KG1 (cell line): ENCODE results near the gene ZFYVE28.

Experiments used
- DNase-seq: peaks from one replicate; lab custom pipeline; 2025; lab: John Stamatoyannopoulos, UW

The ZFYVE28 gene

DNA sequence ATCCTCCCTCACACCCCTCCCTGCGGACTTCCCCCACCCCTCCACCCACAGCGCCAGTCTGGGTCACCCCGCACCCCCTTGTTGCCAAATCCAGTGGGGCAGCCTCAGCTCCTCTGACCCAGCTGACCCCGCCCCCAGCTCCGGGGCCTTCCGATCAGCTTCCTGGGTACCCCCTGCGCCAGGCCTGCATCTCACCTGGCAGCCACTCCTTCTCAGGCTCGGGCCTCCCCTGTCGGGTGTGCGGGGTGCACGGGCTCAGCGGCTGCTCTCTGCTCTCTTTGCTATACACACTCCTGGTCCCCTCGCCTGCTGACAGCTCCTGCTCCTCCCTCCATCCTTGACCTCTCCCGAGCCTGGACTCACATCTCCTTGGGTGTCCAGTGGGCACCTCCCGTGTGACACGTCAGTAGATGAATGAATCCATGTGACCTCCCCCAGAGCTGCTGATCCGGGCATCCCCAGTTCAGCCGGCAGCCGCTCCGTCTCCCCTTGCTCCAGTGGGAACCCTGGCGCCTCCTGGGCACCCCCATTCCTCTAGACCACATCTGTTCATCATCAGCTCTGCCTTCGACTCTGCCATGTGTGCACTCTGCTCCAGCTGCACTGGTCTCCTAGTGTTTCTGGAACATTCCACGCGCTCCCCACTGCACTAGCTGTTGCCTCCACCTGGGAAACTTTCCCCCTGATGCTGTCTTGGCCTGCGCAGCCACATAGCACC is 10.2 kb upstream of the ZFYVE28 start:
- no peak for DNase-seq

DNA sequence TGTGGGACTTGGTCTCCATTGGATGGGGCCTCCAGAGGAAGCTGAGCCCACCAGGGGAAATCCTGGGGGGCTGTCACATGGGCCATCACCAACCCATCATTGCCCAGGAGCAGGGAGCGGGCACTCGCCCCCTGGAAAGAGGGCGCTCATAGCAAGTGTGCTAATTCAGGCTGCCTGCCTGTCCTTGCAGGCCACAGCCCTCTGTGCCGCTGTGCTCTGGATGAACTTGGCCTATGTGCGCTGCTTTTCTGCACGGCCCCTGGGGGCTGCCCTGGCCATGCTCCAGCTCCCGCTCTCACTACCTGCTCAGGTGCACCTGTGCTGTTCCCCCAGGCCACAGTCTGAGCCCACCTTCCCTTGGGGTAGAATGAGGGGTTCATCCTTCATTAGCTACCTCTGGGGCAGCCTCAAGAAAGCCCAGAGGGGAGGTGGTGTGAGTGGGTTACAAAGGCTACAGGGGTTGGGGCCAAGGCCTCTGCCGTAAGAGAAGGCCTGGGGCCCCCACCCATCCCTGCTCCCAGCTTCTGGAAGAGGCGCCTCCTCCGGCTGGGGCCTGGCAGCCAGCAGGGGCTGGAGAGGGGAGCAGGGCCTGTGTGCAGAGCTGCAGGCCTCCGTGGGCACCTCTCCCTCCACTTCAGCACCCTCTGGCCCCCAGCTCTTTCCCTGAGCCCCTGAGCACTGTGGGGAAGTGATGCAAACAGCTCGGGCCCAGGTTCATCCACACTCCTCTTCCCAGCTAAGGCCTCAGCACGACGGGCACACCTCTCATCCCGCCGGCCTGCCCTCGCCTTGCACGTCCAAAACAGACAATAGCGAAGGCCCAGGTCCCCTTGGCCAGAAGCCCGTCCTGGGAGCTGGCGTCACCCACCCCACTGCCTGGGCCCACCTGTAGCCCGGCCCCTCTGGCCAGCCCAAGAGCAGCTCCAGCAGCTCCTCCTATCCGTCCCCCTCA is 9.2 kb upstream of the ZFYVE28 start:
- DNase-seq = no peak

DNA sequence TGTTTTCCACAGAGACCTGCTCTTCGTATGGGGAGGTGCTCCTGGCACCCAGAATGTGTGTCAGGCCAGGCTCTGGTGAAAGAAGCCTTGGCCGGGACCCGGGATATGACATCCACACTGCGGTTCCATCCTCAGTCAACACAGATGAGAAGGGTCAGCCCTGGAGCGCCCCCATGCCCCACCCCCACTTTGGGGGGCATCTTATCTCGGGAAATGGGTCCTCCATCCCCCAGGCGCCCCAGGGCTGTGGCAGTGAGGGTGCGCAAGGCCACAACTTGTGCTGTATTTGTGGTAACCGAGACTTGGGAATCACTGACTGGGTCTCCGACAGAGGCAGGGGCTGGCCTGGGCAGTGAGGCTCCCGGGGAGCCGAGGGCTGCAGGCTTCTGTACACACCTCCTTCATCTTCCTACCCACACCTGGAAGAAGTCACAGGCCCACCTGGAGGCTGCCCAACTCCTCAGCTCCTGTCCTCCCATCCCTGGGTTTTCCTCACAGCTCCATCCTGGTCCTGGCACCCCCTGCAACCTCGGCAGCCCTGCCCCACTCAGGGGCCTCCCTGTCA is 8.3 kb upstream of the ZFYVE28 start:
- no peak for DNase-seq

DNA sequence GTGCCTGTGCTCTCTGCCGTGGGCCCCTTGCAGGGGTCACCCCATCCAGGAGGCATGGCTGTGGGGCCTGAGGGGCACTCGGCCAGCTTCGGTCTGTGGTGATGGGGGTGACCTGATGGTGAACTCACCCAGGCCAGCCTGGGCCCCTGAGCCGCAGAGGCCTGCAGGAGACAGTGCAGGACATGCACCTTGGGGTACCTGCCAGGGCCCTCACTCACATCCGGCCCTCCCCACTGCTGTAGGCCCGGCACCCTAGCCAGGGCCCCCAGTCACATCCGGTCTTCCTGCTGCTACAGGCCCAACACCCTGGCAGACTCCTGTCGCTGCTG is 7.6 kb upstream of the ZFYVE28 start:
- no peak for DNase-seq

DNA sequence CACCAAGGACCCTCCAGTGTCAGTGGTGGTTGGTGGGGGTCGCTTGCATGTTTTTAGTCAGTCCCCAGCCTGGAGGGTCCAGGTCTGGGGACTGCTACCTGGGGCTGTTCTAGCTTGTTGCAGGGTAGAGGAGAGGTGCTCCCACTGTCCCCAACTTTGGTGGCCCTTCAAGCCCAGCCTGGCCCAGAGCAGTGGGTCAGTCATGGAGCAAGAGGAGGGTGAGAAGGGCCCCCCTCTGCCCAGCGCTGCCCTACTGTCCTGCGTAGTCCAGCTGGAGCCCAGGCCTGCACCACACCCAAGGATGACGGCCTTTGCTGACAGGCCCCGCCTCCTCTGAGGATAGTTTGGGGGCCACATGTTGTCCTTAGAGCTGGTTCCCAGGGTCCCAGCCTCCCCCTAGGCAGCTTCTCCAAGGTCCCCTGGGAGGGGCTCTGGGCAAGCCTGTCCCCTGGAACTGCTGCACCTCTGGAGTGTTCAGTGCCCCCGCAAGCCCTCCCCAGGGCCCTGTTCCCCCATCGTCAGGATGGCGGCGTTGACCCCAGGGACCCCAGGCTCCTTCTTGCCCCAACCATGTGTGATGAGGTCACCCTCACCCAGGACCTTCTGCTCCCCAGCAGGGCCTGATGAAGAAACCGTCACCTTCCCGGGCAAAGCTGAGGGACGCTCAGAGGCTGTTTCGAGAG is 7.1 kb upstream of the ZFYVE28 start:
- no peak for DNase-seq

DNA sequence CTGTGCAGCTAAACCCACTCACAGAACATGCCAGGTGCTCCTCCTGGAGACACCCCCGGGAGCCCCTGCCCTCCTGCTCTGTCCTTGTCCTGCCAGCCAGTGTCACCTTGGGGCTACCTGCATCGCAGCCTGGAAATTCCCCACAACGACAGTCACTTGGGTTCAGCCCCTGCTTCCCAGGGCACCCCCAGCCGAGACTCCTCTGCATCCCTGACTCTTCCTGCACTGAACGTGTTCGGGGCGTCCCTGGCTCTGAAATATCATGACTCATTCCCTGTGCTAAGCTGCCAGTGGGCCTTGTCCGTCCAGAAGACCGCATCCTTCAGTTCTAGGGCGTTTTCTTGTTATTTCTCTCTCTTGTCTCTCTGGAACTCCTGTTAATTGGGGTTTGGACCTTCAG is 6.1 kb upstream of the ZFYVE28 start:
- no peak for DNase-seq

DNA sequence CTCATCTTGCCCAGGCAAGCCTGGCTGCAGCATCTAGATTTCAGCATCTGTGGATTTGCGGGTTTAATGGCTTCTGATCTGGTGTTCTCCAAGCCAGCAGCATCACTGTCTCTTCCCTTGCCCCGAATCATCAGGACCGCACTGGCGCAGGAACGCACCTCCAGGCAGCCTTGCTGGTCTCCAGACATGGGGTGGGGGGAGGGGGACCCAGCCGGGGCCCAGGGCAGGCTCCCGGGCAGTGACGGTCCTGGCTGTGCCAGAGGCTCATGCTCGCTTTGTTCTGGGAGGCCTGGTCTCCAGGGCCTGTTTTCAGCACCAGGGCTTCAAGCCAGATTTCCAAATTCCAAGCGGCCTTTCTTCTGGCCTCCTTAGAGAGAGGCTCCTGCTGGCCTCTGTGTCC is 5.2 kb upstream of the ZFYVE28 start:
- no peak for DNase-seq

DNA sequence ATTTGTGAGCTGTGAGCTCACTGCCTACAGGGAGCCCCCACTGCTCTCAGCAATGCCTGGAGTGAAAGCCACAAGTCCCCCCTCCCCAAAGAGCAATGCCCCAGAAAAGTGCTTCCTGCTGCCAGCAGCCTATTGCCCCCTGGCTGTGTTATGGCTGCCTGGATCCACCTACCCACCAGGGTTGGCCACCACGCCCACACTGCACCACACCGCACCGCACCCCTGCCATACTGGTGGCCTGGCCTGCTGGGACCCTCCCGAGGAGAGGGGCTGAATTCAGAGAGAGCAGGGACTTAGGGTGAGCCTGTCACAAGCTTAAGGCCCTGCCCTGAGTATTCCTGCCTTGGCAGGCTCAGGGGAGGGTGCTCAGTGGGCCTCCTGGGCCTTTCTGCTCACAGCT is 4.6 kb upstream of the ZFYVE28 start:
- no peak for DNase-seq

DNA sequence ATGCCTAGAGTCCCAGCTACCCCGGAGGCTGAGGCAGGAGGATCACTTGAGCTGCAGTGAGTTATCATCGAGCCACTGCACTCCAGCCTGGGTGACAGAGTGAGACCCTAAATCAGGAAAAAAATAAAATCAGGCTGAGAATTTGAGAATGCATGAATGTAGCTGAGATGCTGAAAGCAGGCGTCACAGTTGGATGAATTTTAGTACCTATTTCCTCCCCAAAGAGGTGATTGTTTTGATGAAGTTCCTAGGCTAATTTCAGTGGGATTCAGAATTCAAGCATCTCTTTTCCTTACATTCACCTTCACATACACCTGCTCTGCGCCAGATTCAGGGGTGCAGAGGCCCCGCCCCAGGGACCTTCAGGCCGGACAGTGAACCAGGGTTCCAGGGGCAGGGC is 3.5 kb upstream of the ZFYVE28 start:
- no peak for DNase-seq

DNA sequence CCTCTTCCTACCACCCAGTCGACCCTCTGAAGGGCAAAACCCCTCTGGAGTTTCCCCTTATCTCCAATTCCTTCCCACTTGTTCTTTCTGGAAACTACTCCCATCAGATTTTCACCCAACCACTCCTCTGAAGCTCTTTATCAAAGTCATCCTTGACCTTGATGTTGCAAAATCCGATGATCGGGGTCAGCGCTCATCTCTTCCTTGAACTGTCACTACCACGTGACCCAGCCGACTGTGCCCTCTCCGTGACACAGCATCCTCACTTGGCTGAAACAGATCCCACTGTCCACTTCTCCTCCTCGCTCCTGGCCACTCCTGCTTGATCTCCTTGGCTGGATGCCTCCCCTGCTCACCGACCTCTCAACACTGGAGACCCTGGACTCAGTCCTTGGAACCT is 1.4 kb upstream of the ZFYVE28 start:
- DNase-seq = no peak

DNA sequence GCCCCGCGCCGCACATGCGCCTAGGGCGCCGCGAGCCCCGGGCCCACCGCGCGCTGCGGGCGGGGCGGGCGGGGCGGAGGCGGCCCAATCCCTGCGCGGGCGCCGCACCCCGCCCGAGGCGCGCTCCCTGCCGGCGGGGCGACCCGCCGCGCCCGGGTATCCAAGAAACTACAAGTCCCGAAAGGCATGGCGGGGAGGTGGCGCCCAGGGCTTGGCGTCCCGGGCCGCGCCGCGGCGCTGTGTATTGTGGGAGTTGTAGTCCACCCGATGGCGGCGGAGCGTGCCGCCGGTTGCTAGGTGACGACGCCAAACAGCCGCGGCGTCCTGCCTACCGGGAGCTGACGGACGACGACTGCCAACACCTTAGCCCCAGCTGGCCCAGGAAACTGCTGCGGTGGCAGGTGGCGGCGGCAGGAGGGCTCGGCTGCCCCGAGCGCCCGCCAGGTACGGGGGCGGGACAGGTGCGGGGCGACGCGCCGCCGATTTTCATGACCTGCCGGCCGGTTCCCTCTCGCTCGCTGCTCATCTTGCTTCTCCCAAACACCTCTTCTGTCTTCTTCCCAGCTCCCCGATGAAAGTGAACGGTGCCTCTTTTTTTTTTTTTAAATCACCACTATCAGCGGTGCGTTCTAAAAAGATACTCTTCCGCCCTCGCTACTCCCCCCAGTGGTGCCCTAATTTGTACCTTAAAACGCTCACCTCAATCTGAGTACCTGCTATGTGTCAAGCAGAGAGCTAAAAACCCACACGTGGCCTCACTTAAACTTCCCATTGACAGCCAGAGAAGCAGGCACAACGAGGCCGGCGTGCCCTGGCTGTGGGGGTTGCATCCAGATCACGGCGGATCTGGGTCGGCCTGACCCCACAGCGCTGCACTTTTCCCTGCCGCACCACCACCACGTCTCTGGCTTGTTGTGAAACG is 466 bp upstream of the ZFYVE28 start, which contains the start of gene CFAP99:
TSS of gene CFAP99 (plus strand) at position 306 of the 922 bp plus-strand sequence.
- DNase-seq = peak; percentile 75

DNA sequence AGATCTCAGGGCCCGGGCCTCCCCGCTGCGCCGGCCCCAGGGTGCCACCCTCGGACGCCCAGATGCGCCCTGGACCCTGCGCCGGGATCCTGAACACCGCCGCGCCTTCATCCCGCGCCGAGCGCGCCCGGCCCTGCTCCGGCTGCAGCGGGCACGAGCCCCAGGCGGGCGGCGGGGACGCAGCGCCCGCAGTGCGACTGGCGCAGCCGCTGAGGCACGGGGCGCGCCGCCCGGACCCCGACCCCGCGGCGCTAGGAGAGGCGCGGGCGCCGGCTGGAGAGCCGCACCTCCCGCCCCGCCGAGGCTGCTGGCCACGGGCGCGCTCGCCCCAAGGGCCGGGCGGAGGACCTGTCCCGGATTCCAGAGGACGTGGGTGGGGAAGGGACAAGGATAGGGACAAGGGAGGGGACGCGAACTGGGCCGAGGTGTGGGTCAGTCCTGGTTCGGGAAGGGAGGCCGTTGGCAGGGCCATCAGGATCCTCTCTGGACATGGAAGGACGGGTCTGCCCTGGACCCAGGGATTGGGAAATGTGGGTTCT is 1.1 kb downstream of the ZFYVE28 start:
- no peak for DNase-seq

DNA sequence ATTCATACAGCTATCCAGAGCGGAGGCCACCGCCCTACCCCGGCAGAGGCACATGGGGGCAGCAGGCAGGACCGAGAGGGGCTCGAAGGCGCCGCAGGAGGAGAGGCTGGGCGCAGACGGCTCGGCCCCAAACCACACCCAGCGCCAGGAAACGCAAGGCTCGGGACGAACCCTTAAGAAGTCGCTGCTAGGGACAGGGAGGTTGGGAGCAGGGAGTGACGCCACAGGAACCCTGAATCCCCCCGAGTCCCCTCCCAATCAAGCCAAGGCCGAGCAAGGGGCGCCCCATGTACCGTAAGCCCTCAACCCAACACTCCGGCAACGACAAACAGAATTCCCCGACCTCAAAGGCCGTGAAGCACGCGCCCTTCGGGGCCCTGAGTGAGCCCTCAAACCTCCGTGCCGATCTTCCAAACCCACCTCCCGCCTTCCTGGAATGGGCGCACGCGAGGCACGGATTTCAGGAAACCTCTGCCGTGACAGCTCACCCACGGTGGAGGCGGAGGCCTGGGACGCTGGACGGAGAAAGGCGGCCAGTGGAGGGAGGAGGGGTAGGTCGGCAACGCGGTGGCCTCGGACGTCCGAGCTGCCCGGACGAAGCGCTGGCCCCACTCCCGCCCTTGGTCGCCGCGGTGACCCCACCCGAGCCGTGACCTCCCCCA is 1.8 kb downstream of the ZFYVE28 start:
- DNase-seq = no peak

DNA sequence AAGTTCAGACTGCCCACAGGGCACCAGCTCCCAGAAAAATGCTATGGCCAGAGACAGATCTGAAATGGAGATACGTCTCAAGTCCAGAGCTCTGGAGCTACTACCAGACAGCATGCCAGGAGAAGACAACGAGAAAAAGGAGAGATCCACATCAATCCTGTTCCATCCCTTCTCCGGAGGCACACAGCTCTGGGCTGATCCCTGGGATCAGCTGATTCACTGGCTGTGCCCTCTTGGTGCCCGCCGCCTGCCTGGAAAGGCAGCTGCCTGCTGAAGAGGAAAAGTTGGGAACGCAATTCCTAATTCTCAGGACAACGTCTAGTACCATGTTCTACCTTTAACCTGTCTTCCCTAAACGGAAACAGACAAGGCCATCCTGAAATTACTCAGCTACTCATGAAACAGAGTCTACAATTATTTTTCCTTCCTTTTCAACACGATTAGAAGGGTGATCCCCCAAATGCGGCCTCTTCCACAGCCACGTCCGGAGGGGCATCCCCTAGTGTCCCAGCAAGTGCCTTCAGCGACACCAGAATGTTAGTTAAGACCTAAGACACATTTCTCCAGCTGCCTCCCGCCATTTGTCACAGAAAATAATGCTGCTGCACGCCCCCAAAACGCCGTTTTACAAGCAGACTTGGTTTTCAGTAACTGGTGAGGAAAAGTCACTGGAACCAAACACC is 2.4 kb downstream of the ZFYVE28 start:
- no peak for DNase-seq

DNA sequence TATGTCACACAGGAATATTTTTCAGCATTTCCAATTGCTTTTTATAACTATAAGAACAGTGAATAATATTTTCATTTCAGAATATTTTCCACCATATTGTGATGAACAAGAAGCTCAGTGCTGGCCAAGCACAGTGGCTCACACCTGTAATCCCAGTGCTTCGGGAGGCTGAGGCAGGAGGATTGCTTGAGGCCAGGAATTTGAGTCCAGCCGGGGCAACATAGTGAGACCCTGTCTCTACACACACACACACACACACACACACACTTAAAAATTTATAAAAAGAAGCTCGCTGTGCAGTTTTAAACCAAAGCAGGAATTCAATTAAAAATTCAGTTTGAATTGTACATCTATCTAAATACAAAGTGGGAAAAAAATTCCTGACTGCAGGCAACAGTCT is 3.2 kb downstream of the ZFYVE28 start:
- DNase-seq = no peak

DNA sequence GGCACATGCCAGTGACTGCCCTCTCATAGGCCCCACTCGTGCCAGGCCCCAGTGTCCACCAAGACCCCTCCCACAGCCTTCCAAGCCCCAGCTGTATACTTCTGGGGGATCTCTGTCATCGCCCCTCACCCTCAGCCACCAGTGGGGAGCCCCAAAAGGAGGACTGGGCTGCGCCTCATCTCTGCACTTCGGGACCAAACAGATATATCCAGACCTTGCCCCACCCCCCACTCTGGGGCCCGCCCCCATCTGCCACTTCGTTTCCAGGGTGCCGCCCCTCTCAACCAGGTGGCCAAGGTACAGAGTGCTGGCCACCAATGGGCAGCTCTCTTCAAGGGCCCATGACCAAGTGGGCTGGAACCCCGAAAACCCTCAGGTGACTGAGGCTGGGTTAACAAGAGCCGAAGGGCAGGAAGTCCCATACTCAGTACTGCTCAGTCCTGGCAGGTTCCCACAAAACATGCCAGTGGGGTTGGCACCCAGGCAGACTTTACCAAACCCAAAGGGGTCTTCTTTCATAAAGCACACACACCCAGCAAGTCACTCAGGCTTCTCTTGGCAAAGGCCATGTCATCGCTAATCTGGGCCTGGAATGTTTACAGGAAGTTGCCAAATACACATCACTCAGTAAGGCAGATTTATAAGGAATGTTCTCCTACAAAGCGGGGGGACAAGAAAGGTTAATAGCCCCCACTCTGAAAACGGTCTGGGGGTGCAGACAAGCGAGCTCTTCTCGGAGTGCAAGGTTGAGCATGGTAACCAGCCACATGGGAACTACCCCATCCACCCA is 4.4 kb downstream of the ZFYVE28 start:
- DNase-seq = no peak

DNA sequence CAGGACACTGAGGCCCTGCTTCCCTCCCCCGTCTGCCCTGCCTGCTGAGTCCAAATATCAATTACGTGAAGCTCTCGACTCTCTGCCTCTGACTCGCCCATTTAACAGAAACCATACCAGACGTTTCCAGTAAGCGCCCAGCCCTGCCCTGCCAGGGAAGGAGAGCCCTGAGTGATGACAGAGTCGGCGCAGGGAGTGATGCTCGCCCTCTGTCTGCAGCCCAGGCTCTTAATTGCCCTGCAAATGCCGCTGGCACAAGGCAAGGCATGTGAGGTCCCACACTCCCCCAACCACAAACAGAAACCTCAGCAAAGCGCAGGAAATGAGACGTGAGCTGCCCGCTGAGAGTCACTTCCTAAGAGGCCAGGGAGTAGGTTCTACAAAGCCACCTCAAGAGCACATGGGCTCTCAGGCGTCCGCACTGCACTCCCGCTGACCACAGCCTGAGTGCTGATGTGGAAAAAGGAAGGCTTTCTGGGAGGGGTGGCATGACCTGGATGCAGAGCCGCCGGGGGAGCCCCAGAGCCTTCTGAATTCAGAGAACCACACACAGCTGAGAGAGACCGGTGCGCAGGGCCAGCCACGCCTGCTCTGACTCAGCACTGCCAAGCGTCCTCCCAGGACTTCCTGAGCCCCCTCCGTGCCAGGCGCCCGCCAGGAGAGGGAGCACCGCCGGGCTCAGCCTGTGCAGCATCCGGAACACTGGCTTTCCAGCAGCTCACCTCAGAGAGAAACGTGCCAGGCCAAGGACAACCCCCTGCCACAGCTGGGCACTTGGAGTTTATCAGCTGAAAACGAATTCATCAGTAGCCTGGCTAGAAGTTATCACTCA is 5.3 kb downstream of the ZFYVE28 start:
- peak; percentile 86 for DNase-seq

DNA sequence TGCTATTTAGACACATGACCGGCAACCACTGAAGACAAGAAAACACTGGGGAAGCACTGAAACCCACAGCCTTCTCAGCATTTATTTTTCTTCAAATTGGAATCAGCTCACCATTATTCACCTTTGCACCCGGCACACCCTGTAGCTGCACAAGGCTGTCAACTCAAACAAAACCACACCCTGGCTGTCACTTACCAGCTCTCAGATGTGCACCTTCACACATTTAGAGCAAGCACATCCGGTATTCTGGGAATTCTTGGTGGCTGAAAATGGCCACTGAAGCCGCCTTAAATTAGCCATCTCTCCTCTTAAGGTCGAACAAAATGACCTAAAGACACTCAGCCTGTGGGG is 5.9 kb downstream of the ZFYVE28 start:
- DNase-seq = no peak
